ENCODE data around the gene TMEM86B.

TMEM86B gene

GRCh38 chr19:55178781-55179599 is 49.6 kb downstream of the TMEM86B start (continued):
- TF ChIP-seq ZNF335 (tag by site-specific recombination; conservative IDR thresholded peaks at IDR 0.05) (peak; percentile 86), GLIS1 (tag by site-specific recombination; IDR thresholded peaks at IDR 0.05) (peak; percentile 29; the same call in 1 of the 2 replicates), ZBTB20 (tag by site-specific recombination; IDR thresholded peaks at IDR 0.05) (peak; percentile 97), ZNF692 (tag by site-specific recombination; IDR thresholded peaks at IDR 0.05) (peak; percentile 96), ZNF580 (tag by site-specific recombination; IDR thresholded peaks at IDR 0.05) (peak; percentile 39; the same call in 1 of the 2 replicates), ZXDB (tag by site-specific recombination; IDR thresholded peaks at IDR 0.05) (0 out of 2 replicates have a peak, but pooled peaks have one; percentile 25), ZNF324 (tag by site-specific recombination; IDR thresholded peaks at IDR 0.05) (0 out of 2 replicates have a peak, but pooled peaks have one; percentile 42), KLF8 (tag by site-specific recombination; IDR thresholded peaks at IDR 0.05) (peak; percentile 88), YY1 (tag by site-specific recombination; IDR thresholded peaks at IDR 0.05) (no peak), ZNF645 (tag by site-specific recombination; IDR thresholded peaks at IDR 0.05) (no peak), BCL6B (tag by site-specific recombination; IDR thresholded peaks at IDR 0.05) (no peak), PATZ1 (tag by site-specific recombination; IDR thresholded peaks at IDR 0.05) (peak; percentile 23; the same call in 1 of the 2 replicates), ZFP69B (tag by site-specific recombination; IDR thresholded peaks at IDR 0.05) (peak; percentile 97), HOXC10 (CRISPR knock-in tag; IDR thresholded peaks at IDR 0.05) (peak; percentile 88; the same call in 1 of the 2 replicates), ZNF658 (tag by site-specific recombination; IDR thresholded peaks at IDR 0.05) (no peak), ZNF623 (tag by site-specific recombination; IDR thresholded peaks at IDR 0.05) (no peak), KLF10 (tag by site-specific recombination; IDR thresholded peaks at IDR 0.05) (0 out of 2 replicates have a peak, but pooled peaks have one; percentile 58), GLIS2 (tag by site-specific recombination; IDR thresholded peaks at IDR 0.05) (peak; percentile 37), ZNF791 (tag by site-specific recombination; IDR thresholded peaks at IDR 0.05) (no peak), ZNF302 (tag by site-specific recombination; IDR thresholded peaks at IDR 0.05; ENCODE audit: low read depth) (no peak), ZNF670 (tag by site-specific recombination; IDR thresholded peaks at IDR 0.05; ENCODE audit: low read depth) (no peak), ZNF341 (tag by site-specific recombination; IDR thresholded peaks at IDR 0.05; ENCODE audit: low read depth) (peak; percentile 85)
- TF ChIP-seq, protein P1, sequence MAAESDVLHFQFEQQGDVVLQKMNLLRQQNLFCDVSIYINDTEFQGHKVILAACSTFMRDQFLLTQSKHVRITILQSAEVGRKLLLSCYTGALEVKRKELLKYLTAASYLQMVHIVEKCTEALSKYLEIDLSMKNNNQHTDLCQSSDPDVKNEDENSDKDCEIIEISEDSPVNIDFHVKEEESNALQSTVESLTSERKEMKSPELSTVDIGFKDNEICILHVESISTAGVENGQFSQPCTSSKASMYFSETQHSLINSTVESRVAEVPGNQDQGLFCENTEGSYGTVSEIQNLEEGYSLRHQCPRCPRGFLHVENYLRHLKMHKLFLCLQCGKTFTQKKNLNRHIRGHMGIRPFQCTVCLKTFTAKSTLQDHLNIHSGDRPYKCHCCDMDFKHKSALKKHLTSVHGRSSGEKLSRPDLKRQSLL (tag by site-specific recombination; IDR thresholded peaks at IDR 0.05), result 0 out of 2 replicates have a peak, but pooled peaks have one; percentile 40
- TF ChIP-seq, protein P2, sequence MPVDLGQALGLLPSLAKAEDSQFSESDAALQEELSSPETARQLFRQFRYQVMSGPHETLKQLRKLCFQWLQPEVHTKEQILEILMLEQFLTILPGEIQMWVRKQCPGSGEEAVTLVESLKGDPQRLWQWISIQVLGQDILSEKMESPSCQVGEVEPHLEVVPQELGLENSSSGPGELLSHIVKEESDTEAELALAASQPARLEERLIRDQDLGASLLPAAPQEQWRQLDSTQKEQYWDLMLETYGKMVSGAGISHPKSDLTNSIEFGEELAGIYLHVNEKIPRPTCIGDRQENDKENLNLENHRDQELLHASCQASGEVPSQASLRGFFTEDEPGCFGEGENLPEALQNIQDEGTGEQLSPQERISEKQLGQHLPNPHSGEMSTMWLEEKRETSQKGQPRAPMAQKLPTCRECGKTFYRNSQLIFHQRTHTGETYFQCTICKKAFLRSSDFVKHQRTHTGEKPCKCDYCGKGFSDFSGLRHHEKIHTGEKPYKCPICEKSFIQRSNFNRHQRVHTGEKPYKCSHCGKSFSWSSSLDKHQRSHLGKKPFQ (tag by site-specific recombination; IDR thresholded peaks at IDR 0.05), result no peak
- TF ChIP-seq, protein P3, sequence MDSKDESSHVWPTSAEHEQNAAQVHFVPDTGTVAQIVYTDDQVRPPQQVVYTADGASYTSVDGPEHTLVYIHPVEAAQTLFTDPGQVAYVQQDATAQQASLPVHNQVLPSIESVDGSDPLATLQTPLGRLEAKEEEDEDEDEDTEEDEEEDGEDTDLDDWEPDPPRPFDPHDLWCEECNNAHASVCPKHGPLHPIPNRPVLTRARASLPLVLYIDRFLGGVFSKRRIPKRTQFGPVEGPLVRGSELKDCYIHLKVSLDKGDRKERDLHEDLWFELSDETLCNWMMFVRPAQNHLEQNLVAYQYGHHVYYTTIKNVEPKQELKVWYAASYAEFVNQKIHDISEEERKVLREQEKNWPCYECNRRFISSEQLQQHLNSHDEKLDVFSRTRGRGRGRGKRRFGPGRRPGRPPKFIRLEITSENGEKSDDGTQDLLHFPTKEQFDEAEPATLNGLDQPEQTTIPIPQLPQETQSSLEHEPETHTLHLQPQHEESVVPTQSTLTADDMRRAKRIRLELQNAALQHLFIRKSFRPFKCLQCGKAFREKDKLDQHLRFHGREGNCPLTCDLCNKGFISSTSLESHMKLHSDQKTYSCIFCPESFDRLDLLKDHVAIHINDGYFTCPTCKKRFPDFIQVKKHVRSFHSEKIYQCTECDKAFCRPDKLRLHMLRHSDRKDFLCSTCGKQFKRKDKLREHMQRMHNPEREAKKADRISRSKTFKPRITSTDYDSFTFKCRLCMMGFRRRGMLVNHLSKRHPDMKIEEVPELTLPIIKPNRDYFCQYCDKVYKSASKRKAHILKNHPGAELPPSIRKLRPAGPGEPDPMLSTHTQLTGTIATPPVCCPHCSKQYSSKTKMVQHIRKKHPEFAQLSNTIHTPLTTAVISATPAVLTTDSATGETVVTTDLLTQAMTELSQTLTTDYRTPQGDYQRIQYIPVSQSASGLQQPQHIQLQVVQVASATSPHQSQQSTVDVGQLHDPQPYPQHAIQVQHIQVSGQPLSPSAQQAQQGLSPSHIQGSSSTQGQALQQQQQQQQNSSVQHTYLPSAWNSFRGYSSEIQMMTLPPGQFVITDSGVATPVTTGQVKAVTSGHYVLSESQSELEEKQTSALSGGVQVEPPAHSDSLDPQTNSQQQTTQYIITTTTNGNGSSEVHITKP (tag by site-specific recombination; IDR thresholded peaks at IDR 0.05), result 0 out of 2 replicates have a peak, but pooled peaks have one; percentile 31
